Measurements from ENCODE around the gene FADS2. TPM values are rescaled to one million over a fixed set of nuclear protein-coding genes. Genes with fewer than 3 reads are reported as not detected.

The FADS2 gene
- total and polyA plus RNA-seq, 2 donors = 11.2 to 39.5 TPM

- Histone ChIP-seq H3K27ac (ENCODE audit: low read depth in 1 of 2, low read length in 1 of 2) (peak overlapping the region in 1 of 2 donors; percentile 15), H3K9me3 (ENCODE audit: control insufficient read depth in 2 of 2, insufficient read depth in 1 of 2, low read length in 1 of 2) (no peaks in the 10 kb centered on the region), H3K4me1 (ENCODE audit: control insufficient read depth in 2 of 2, insufficient read depth in 2 of 2, low read length in 2 of 2) (peaks cover 53 to 81% of the 10 kb centered on the region in 2 donors), H3K4me3 (ENCODE audit: low read length in 2 of 2) (peak overlapping the region in 1 of 2 donors; percentile 7), H3K27me3 (ENCODE audit: control insufficient read depth in 2 of 2, insufficient read depth in 1 of 2, low read length in 1 of 2) (no peaks in the 10 kb centered on the region), H3K36me3 (ENCODE audit: control insufficient read depth in 2 of 2, insufficient read depth in 2 of 2, low read length in 1 of 2) (peaks cover 0 to 3% of the 10 kb centered on the region in 2 donors)
- no peak for DNase-seq (ENCODE audit: low read depth in 6 of 9, low spot score in 9 of 9)
- WGBS = 61% methylated on average over 8 of the region's 8 CpGs
Measured at GRCh38 chr11:61830237-61831105, 2.4 kb downstream of the FADS2 start.

GRCh38 chr11:61832207-61832606, 4.1 kb downstream of the FADS2 start:
- peak overlapping the region in 1 of 2 donors; percentile 96 for H3K27ac ChIP-seq (ENCODE audit: low read depth in 1 of 2, low read length in 1 of 2)
- DNase-seq (ENCODE audit: low read depth in 6 of 9, low spot score in 9 of 9) = no peak
- WGBS = 92% methylated on average over 4 of the region's 4 CpGs

GRCh38 chr11:61832754-61833153, 4.7 kb downstream of the FADS2 start:
- Histone ChIP-seq H3K27ac (ENCODE audit: low read depth in 1 of 2, low read length in 1 of 2) (peak overlapping the region in 1 of 2 donors; percentile 96), H3K9me3 (ENCODE audit: control insufficient read depth in 2 of 2, insufficient read depth in 1 of 2, low read length in 1 of 2) (no peaks in the 10 kb centered on the region), H3K27me3 (ENCODE audit: control insufficient read depth in 2 of 2, insufficient read depth in 1 of 2, low read length in 1 of 2) (no peaks in the 10 kb centered on the region), H3K4me1 (ENCODE audit: control insufficient read depth in 2 of 2, insufficient read depth in 2 of 2, low read length in 2 of 2) (peaks cover 46 to 75% of the 10 kb centered on the region in 2 donors), H3K36me3 (ENCODE audit: control insufficient read depth in 2 of 2, insufficient read depth in 2 of 2, low read length in 1 of 2) (peaks cover 2 to 9% of the 10 kb centered on the region in 2 donors), H3K4me3 (ENCODE audit: low read length in 2 of 2) (no peak overlapping the region)
- WGBS = 89% methylated on average over 7 of the region's 7 CpGs
- no peak for DNase-seq (ENCODE audit: low read depth in 6 of 9, low spot score in 9 of 9)

More at GRCh38 chr11:61832207-61832606, 4.1 kb downstream of the FADS2 start:
- Histone ChIP-seq H3K4me3 (ENCODE audit: low read length in 2 of 2) (no peak overlapping the region), H3K9me3 (ENCODE audit: control insufficient read depth in 2 of 2, insufficient read depth in 1 of 2, low read length in 1 of 2) (no peaks in the 10 kb centered on the region), H3K4me1 (ENCODE audit: control insufficient read depth in 2 of 2, insufficient read depth in 2 of 2, low read length in 2 of 2) (peaks cover 50 to 76% of the 10 kb centered on the region in 2 donors), H3K36me3 (ENCODE audit: control insufficient read depth in 2 of 2, insufficient read depth in 2 of 2, low read length in 1 of 2) (peaks cover 0 to 4% of the 10 kb centered on the region in 2 donors), H3K27me3 (ENCODE audit: control insufficient read depth in 2 of 2, insufficient read depth in 1 of 2, low read length in 1 of 2) (no peaks in the 10 kb centered on the region)

DNA sequence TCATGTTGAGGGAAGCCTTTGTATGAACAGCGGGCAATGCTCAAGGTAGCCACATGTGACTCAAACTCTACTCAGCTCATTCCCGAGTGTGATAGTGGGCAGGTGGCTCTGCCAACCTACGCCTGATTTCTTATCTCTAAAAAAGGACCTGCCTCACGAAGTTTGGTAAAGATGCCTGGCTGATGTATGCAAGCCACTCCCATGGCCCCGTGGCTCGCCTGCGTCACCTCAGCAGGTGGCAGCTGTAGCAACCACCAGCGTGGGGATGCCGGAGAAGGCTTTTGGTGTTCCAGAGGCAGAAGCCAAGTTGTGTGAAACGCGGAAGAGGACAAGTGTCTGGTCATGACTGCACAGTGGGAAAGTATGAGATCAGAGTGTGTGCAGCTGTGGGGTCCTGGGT, 5.4 kb downstream of the FADS2 start:
- Histone ChIP-seq H3K4me3 (ENCODE audit: low read length in 2 of 2) (no peak overlapping the region), H3K36me3 (ENCODE audit: control insufficient read depth in 2 of 2, insufficient read depth in 2 of 2, low read length in 1 of 2) (peaks cover 10 to 16% of the 10 kb centered on the region in 2 donors), H3K4me1 (ENCODE audit: control insufficient read depth in 2 of 2, insufficient read depth in 2 of 2, low read length in 2 of 2) (peaks cover 46 to 75% of the 10 kb centered on the region in 2 donors), H3K9me3 (ENCODE audit: control insufficient read depth in 2 of 2, insufficient read depth in 1 of 2, low read length in 1 of 2) (no peaks in the 10 kb centered on the region), H3K27me3 (ENCODE audit: control insufficient read depth in 2 of 2, insufficient read depth in 1 of 2, low read length in 1 of 2) (no peaks in the 10 kb centered on the region), H3K27ac (ENCODE audit: low read depth in 1 of 2, low read length in 1 of 2) (peak overlapping the region; percentile 92 to 96)
- DNase-seq (ENCODE audit: low read depth in 6 of 9, low spot score in 9 of 9) = peak in 5 of 9 donors; percentile 67 to 91 (median 81)
- 13% methylated on average over 11 of the region's 11 CpGs for WGBS

- H3K4me3 ChIP-seq (ENCODE audit: low read length in 2 of 2) = no peak overlapping the region
- H3K4me1 ChIP-seq (ENCODE audit: control insufficient read depth in 2 of 2, insufficient read depth in 2 of 2, low read length in 2 of 2) = peaks cover 45 to 74% of the 10 kb centered on the region in 2 donors
- H3K9me3 ChIP-seq (ENCODE audit: control insufficient read depth in 2 of 2, insufficient read depth in 1 of 2, low read length in 1 of 2) = no peaks in the 10 kb centered on the region
- H3K27me3 ChIP-seq (ENCODE audit: control insufficient read depth in 2 of 2, insufficient read depth in 1 of 2, low read length in 1 of 2) = no peaks in the 10 kb centered on the region
- peak overlapping the region; percentile 92 to 96 for H3K27ac ChIP-seq (ENCODE audit: low read depth in 1 of 2, low read length in 1 of 2)
- DNase-seq (ENCODE audit: low read depth in 6 of 9, low spot score in 9 of 9) = no peak
- 91% methylated on average over 12 of the region's 12 CpGs for WGBS
- H3K36me3 ChIP-seq (ENCODE audit: control insufficient read depth in 2 of 2, insufficient read depth in 2 of 2, low read length in 1 of 2) = peaks cover 14 to 20% of the 10 kb centered on the region in 2 donors
Measured at GRCh38 chr11:61833926-61834277, 5.8 kb downstream of the FADS2 start.

DNA sequence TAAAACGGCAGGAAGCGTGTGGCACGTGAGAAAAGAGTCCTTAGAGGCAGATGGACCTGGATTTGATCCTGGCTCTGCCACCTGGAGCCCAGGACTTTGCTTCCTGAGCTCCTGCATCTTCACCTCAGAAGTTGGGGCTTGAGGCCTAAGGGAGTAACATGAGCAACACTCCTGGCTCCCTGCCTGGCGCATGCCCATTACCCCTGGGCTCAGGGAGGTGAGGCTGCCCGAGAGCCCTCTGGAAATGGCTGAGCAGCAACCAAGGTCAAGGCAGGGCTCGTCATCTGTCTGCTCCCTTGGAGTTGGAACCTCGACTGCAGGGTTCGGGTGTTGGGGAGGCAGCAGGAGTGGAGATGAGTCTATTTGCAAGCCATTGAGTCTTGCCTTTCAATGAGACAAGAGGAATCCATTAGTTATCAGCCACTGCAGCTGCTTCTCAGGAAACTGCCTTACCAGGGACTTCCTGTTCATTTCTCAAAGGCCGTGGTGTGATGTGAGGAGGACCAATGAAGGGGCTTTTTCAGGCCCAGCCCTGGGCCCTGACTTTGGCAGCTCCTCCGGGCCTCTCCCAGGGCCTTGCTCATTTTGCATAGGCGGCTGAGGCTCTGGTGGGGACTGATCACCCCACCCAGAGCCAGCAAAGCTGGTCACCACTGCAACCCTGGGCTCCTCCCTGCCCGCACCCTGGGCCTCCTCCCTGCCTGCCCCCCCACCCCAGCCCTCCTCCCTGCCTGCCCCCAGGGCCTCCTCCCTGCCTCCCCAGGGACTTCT, 6.4 kb downstream of the FADS2 start:
- 30% methylated on average over 12 of the region's 12 CpGs for WGBS
- H3K4me3 ChIP-seq (ENCODE audit: low read length in 2 of 2) = peak overlapping the region; percentile 2 to 5
- H3K27ac ChIP-seq (ENCODE audit: low read depth in 1 of 2, low read length in 1 of 2) = peak overlapping the region; percentile 92 to 96
- DNase-seq (ENCODE audit: low read depth in 6 of 9, low spot score in 9 of 9) = peak in 4 of 9 donors; percentile 47 to 88 (median 70)
- H3K4me1 ChIP-seq (ENCODE audit: control insufficient read depth in 2 of 2, insufficient read depth in 2 of 2, low read length in 2 of 2) = peaks cover 39 to 68% of the 10 kb centered on the region in 2 donors
- no peaks in the 10 kb centered on the region for H3K27me3 ChIP-seq (ENCODE audit: control insufficient read depth in 2 of 2, insufficient read depth in 1 of 2, low read length in 1 of 2)
- no peaks in the 10 kb centered on the region for H3K9me3 ChIP-seq (ENCODE audit: control insufficient read depth in 2 of 2, insufficient read depth in 1 of 2, low read length in 1 of 2)
- peaks cover 16 to 24% of the 10 kb centered on the region in 2 donors for H3K36me3 ChIP-seq (ENCODE audit: control insufficient read depth in 2 of 2, insufficient read depth in 2 of 2, low read length in 1 of 2)

GRCh38 chr11:61836193-61836592, 8.1 kb downstream of the FADS2 start:
- Histone ChIP-seq H3K9me3 (ENCODE audit: control insufficient read depth in 2 of 2, insufficient read depth in 1 of 2, low read length in 1 of 2) (no peaks in the 10 kb centered on the region), H3K27ac (ENCODE audit: low read depth in 1 of 2, low read length in 1 of 2) (no peak overlapping the region), H3K4me1 (ENCODE audit: control insufficient read depth in 2 of 2, insufficient read depth in 2 of 2, low read length in 2 of 2) (peaks cover 27 to 52% of the 10 kb centered on the region in 2 donors), H3K4me3 (ENCODE audit: low read length in 2 of 2) (no peak overlapping the region), H3K27me3 (ENCODE audit: control insufficient read depth in 2 of 2, insufficient read depth in 1 of 2, low read length in 1 of 2) (no peaks in the 10 kb centered on the region), H3K36me3 (ENCODE audit: control insufficient read depth in 2 of 2, insufficient read depth in 2 of 2, low read length in 1 of 2) (peaks cover 28 to 40% of the 10 kb centered on the region in 2 donors)
- no peak for DNase-seq (ENCODE audit: low read depth in 6 of 9, low spot score in 9 of 9)
- 99% methylated on average over 8 of the region's 8 CpGs for WGBS

DNA sequence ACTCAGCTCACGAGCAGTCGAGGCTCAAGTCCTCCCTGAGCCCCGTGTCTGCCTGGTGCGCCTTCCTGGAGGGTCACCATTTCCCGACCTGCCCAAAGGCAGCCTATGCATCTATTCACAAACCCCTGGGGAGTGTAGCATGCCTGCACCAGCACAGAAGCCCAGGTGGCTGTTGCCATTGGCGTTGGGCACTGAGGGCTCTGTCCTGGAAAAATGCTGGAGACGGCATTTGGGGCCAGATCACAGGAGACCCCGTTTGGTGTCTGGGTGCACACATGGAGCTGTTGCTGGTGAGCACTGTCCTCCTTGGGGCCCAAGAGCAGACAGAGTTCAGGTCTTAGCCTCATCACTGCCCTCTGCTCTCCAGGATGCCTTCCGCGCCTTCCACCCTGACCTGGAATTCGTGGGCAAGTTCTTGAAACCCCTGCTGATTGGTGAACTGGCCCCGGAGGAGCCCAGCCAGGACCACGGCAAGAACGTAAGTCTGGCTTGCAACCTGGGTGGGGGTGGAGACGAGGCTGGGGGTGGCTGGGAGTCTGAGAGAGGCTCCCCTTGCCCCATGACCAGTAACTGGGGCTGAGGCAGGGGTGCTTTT, 9.4 kb downstream of the FADS2 start:
- 98% methylated on average over 15 of the region's 15 CpGs for WGBS
- no peak for DNase-seq (ENCODE audit: low read depth in 6 of 9, low spot score in 9 of 9)
- Histone ChIP-seq H3K4me3 (ENCODE audit: low read length in 2 of 2) (no peak overlapping the region), H3K4me1 (ENCODE audit: control insufficient read depth in 2 of 2, insufficient read depth in 2 of 2, low read length in 2 of 2) (peaks cover 32 to 46% of the 10 kb centered on the region in 2 donors), H3K36me3 (ENCODE audit: control insufficient read depth in 2 of 2, insufficient read depth in 2 of 2, low read length in 1 of 2) (peaks cover 38 to 51% of the 10 kb centered on the region in 2 donors), H3K27me3 (ENCODE audit: control insufficient read depth in 2 of 2, insufficient read depth in 1 of 2, low read length in 1 of 2) (no peaks in the 10 kb centered on the region), H3K27ac (ENCODE audit: low read depth in 1 of 2, low read length in 1 of 2) (no peak overlapping the region), H3K9me3 (ENCODE audit: control insufficient read depth in 2 of 2, insufficient read depth in 1 of 2, low read length in 1 of 2) (no peaks in the 10 kb centered on the region)

All from thymus (tissue), 11 donors.